GM12878 (cell line): ENCODE data around the gene MAGIX. TPM values are rescaled to one million over a fixed set of nuclear protein-coding genes. Genes with fewer than 3 reads are reported as not detected.

Experiments used
- ASH2L ChIP-seq: fragments of 300-600, 200-600 bp; sonication (generic); IDR thresholded peaks from 2 replicates; pipeline ENCODE4 v1.6.1; 2017; ENCODE audit warnings: low read depth, mild to moderate bottlenecking, borderline replicate concordance
- BMI1 ChIP-seq: fragments of 450-650 bp; IDR thresholded peaks from 2 replicates; pipeline ENCODE4 v1.6.1; 2016; ENCODE audit warnings: mild to moderate bottlenecking, moderate library complexity, borderline replicate concordance
- BRCA1 ChIP-seq: IDR thresholded peaks from 2 replicates; pipeline ENCODE4 v1.6.1; 2011; ENCODE audit warnings: low read depth, low read length, improper control_type of control experiment
- EGR1 ChIP-seq, 2 experiments: IDR thresholded peaks; 1 replicate in 1 of 2; 2 replicates in 1 of 2; pipeline ENCODE4 v1.6.1; 2011 to 2012; ENCODE audit warnings: low read depth in 2 of 2, low read length in 2 of 2, borderline replicate concordance in 1 of 2, mild to moderate bottlenecking in 1 of 2, moderate library complexity in 1 of 2
- ETV6 ChIP-seq, 2 experiments: fragments of 450-650 bp in 1 of 2; IDR thresholded peaks in 1 of 2; conservative IDR thresholded peaks in 1 of 2; 2 replicates each; pipeline ENCODE4 v1.6.1; 2014; ENCODE audit warnings: antibody characterized with exemption in 1 of 2, borderline replicate concordance in 1 of 2, low read depth in 1 of 2, mild to moderate bottlenecking in 1 of 2, moderate library complexity in 1 of 2
- MXI1 ChIP-seq: fragments of 150-350 bp; IDR thresholded peaks from 2 replicates; pipeline ENCODE4 v1.6.1; 2011; ENCODE audit warnings: low read depth, mild to moderate bottlenecking, inconsistent platforms, low read length, improper control_type of control experiment
- POLR2AphosphoS5 ChIP-seq: IDR thresholded peaks from 2 replicates; pipeline ENCODE4 v1.6.1; 2011; ENCODE audit warnings: mild to moderate bottlenecking, low read length, inconsistent platforms
- RAD21 ChIP-seq: IDR thresholded peaks from 2 replicates; pipeline ENCODE4 v1.6.1; 2011; ENCODE audit warnings: mild to moderate bottlenecking, low read depth, low read length, moderate library complexity; ENCODE audit not compliant: insufficient read depth
- RFX5 ChIP-seq: IDR thresholded peaks from 2 replicates; pipeline ENCODE4 v1.6.1; 2011; ENCODE audit warnings: low read depth, low read length, improper control_type of control experiment
- TARDBP ChIP-seq: IDR thresholded peaks from 2 replicates; pipeline ENCODE4 v1.6.1; 2016; ENCODE audit warnings: borderline replicate concordance
- YY1 ChIP-seq: IDR thresholded peaks from 2 replicates; pipeline ENCODE4 v1.6.1; 2011; ENCODE audit warnings: low read depth, mild to moderate bottlenecking, low read length
- polyA plus RNA-seq, 11 experiments: library from polyadenylated mRNA; depleted of rRNA in 4 of 11; unstranded in 6 of 11; stranded (reverse) in 5 of 11; fragments of >200 nt; fragmentation: Nextera tagmentation in 4 of 11; fragmentation: Illumina TruSeq in 1 of 11; extraction: Ambion mirVana in 4 of 11; extraction: Trizol in 1 of 11; gene quantifications; 1 replicate in 1 of 11; 2 replicates in 10 of 11; pipeline versions ENCODE4 v1.2.1 to v1.2.3, GENCODE V29; 2011 to 2016; ENCODE audit warnings: inconsistent platforms in 2 of 11, missing spikeins in 2 of 11, low read depth in 1 of 11
- total RNA-seq, 4 experiments: library from RNA; depleted of rRNA in 3 of 4; stranded (reverse); fragments of >200 nt in 3 of 4; fragmentation: Illumina TruSeq in 1 of 4; extraction: Trizol in 1 of 4; gene quantifications; 2 replicates each; pipeline versions ENCODE4 v1.2.1 to v1.2.3, GENCODE V29; 2013 to 2021
- TF ChIP-seq, protein P1 (sequence below): fragments of 450-650 bp; IDR thresholded peaks from 2 replicates; pipeline ENCODE4 v1.6.1; 2016; ENCODE audit warnings: mild to moderate bottlenecking
- TF ChIP-seq, protein P2 (sequence below), 3 experiments: IDR thresholded peaks in 2 of 3; conservative IDR thresholded peaks in 1 of 3; 2 replicates each; pipeline ENCODE4 v1.5.1; 2011; ENCODE audit warnings: low read depth in 3 of 3, low read length in 3 of 3, mild to moderate bottlenecking in 3 of 3, control low read depth in 2 of 3, moderate library complexity in 2 of 3, inconsistent platforms in 1 of 3, mixed read lengths in 1 of 3; ENCODE audit not compliant: control insufficient read depth in 2 of 3, insufficient read depth in 1 of 3; ENCODE audit errors: extremely low read depth in 1 of 3
- TF ChIP-seq, protein P3 (sequence below): IDR thresholded peaks from 2 replicates; pipeline ENCODE4 v1.6.1; 2012; ENCODE audit warnings: mild to moderate bottlenecking, low read depth, low read length
- TF ChIP-seq, protein P4 (sequence below): fragments of 450-650 bp; formaldehyde crosslinking; IDR thresholded peaks from 2 replicates; pipeline ENCODE4 v1.4.0; 2022; ENCODE audit warnings: mild to moderate bottlenecking, moderate library complexity
- TF ChIP-seq, protein P5 (sequence below): fragments of 450-650 bp; IDR thresholded peaks from 2 replicates; pipeline ENCODE4 v1.6.1; 2016; ENCODE audit warnings: mild to moderate bottlenecking

MAGIX gene
- total and polyA plus RNA-seq, 10 of the 15 experiments (the other 5 are each of a cell fraction or from before 2014, with no cell fraction given) = 0.03 to 2.5 (median 0.82) TPM

DNA sequence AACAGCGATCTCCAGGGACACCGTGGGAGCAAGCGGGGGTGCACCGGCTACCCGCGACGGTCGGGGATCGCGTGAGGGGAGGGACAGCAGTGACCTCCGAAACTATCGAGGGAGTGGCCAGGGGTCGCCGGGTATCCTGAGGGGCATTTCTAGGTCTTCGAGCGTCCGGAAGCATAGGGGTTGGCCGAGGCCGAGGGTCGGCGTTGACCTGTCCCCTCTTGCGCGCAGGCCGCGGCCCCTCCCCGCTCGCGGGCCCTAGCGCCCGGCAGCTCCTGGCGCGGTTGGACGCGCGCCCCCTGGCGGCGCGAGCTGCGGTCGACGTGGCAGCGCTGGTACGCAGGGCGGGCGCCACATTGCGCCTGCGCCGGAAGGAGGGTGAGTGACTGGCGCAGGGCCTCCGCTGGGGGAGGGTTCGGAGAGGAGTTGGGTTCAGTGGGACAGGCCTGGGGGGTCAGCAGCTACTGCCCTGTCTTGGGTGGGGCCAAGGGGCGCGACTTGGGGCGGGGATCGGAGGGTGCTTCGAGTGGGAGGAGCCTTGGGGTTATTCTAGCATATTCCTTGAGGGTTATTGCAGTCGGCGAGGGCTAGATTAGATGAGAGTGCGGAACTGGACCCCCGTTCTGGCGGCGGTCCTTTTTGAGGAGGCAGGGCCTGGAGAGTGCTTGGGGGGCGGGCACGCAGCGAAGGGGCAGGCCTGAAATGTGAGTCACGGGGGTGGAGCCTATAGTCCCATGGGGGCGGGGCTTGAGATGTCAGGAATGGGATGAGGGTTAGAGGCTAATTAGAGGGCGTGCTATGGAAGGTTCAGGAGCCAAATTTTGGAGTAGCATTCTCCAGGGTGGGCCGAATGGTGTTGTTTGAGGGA lies 1.2 kb downstream of the MAGIX start (continued):
- no peak for TF ChIP-seq MXI1
- TF ChIP-seq, protein P1, sequence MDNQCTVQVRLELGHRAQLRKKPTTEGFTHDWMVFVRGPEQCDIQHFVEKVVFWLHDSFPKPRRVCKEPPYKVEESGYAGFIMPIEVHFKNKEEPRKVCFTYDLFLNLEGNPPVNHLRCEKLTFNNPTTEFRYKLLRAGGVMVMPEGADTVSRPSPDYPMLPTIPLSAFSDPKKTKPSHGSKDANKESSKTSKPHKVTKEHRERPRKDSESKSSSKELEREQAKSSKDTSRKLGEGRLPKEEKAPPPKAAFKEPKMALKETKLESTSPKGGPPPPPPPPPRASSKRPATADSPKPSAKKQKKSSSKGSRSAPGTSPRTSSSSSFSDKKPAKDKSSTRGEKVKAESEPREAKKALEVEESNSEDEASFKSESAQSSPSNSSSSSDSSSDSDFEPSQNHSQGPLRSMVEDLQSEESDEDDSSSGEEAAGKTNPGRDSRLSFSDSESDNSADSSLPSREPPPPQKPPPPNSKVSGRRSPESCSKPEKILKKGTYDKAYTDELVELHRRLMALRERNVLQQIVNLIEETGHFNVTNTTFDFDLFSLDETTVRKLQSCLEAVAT = no peak
- TF ChIP-seq, protein P2, sequence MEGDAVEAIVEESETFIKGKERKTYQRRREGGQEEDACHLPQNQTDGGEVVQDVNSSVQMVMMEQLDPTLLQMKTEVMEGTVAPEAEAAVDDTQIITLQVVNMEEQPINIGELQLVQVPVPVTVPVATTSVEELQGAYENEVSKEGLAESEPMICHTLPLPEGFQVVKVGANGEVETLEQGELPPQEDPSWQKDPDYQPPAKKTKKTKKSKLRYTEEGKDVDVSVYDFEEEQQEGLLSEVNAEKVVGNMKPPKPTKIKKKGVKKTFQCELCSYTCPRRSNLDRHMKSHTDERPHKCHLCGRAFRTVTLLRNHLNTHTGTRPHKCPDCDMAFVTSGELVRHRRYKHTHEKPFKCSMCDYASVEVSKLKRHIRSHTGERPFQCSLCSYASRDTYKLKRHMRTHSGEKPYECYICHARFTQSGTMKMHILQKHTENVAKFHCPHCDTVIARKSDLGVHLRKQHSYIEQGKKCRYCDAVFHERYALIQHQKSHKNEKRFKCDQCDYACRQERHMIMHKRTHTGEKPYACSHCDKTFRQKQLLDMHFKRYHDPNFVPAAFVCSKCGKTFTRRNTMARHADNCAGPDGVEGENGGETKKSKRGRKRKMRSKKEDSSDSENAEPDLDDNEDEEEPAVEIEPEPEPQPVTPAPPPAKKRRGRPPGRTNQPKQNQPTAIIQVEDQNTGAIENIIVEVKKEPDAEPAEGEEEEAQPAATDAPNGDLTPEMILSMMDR (IDR thresholded peaks at IDR 0.05 in 2 of 3, conservative IDR thresholded peaks at IDR 0.05 in 1 of 3; ENCODE audit: control insufficient read depth in 2 of 3, extremely low read depth in 1 of 3, insufficient read depth in 1 of 3, low read depth in 3 of 3, low read length in 3 of 3) = peak; percentile 56 to 72 (median 64); a peak in 5 of 6 replicates
- no peak for TF ChIP-seq BMI1
- TF ChIP-seq ASH2L = no peak
- TF ChIP-seq, protein P3, sequence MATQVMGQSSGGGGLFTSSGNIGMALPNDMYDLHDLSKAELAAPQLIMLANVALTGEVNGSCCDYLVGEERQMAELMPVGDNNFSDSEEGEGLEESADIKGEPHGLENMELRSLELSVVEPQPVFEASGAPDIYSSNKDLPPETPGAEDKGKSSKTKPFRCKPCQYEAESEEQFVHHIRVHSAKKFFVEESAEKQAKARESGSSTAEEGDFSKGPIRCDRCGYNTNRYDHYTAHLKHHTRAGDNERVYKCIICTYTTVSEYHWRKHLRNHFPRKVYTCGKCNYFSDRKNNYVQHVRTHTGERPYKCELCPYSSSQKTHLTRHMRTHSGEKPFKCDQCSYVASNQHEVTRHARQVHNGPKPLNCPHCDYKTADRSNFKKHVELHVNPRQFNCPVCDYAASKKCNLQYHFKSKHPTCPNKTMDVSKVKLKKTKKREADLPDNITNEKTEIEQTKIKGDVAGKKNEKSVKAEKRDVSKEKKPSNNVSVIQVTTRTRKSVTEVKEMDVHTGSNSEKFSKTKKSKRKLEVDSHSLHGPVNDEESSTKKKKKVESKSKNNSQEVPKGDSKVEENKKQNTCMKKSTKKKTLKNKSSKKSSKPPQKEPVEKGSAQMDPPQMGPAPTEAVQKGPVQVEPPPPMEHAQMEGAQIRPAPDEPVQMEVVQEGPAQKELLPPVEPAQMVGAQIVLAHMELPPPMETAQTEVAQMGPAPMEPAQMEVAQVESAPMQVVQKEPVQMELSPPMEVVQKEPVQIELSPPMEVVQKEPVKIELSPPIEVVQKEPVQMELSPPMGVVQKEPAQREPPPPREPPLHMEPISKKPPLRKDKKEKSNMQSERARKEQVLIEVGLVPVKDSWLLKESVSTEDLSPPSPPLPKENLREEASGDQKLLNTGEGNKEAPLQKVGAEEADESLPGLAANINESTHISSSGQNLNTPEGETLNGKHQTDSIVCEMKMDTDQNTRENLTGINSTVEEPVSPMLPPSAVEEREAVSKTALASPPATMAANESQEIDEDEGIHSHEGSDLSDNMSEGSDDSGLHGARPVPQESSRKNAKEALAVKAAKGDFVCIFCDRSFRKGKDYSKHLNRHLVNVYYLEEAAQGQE = no peak
- TF ChIP-seq RAD21 = peak; percentile 46
- no peak for TF ChIP-seq POLR2AphosphoS5
- TF ChIP-seq ETV6 (conservative IDR thresholded peaks at IDR 0.05 in 1 of 2, IDR thresholded peaks at IDR 0.05 in 1 of 2; ENCODE audit: borderline replicate concordance in 1 of 2, low read depth in 1 of 2) = no peak
- TF ChIP-seq, protein P4, sequence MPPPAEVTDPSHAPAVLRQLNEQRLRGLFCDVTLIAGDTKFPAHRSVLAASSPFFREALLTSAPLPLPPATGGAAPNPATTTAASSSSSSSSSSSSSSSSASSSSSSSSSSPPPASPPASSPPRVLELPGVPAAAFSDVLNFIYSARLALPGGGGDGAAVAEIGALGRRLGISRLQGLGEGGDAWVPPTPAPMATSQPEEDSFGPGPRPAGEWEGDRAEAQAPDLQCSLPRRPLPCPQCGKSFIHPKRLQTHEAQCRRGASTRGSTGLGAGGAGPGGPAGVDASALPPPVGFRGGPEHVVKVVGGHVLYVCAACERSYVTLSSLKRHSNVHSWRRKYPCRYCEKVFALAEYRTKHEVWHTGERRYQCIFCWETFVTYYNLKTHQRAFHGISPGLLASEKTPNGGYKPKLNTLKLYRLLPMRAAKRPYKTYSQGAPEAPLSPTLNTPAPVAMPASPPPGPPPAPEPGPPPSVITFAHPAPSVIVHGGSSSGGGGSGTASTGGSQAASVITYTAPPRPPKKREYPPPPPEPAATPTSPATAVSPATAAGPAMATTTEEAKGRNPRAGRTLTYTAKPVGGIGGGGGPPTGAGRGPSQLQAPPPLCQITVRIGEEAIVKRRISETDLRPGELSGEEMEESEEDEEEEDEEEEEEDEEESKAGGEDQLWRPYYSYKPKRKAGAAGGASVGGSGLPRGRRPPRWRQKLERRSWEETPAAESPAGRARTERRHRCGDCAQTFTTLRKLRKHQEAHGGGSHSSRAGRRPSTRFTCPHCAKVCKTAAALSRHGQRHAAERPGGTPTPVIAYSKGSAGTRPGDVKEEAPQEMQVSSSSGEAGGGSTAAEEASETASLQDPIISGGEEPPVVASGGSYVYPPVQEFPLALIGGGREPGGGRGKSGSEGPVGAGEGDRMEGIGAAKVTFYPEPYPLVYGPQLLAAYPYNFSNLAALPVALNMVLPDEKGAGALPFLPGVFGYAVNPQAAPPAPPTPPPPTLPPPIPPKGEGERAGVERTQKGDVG (CRISPR knock-in tag) = no peak
- no peak for TF ChIP-seq TARDBP
- no peak for TF ChIP-seq BRCA1
- no peak for TF ChIP-seq RFX5
- TF ChIP-seq, protein P5, sequence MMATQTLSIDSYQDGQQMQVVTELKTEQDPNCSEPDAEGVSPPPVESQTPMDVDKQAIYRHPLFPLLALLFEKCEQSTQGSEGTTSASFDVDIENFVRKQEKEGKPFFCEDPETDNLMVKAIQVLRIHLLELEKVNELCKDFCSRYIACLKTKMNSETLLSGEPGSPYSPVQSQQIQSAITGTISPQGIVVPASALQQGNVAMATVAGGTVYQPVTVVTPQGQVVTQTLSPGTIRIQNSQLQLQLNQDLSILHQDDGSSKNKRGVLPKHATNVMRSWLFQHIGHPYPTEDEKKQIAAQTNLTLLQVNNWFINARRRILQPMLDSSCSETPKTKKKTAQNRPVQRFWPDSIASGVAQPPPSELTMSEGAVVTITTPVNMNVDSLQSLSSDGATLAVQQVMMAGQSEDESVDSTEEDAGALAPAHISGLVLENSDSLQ = peak; percentile 93
- TF ChIP-seq YY1 = peak; percentile 55
- no peak for TF ChIP-seq EGR1 (IDR thresholded peaks at IDR 0.05; ENCODE audit: borderline replicate concordance in 1 of 2, low read depth in 2 of 2, low read length in 2 of 2)
